BE2C (cell line): ENCODE data around the gene PRTG.
"Not testable (repeated sequence)": the region's sequence is repeated elsewhere in the genome, so short reads cannot be mapped to it uniquely, and the experiment has no call there.

Source experiments
- DNase-seq: peaks from one replicate; pipeline ENCODE4 v3.0.0-alpha.2; 2020
- H3K27me3 ChIP-seq: fragments of 250-450 bp; sonication (Bioruptor Pico); 2 replicates; pipeline ENCODE4 v1.5.1; 2020; ENCODE audit warnings: mild to moderate bottlenecking
- H3K36me3 ChIP-seq: fragments of 250-450 bp; sonication (Bioruptor Pico); 2 replicates; pipeline ENCODE4 v1.5.1; 2020; ENCODE audit warnings: mild to moderate bottlenecking
- H3K4me1 ChIP-seq: fragments of 250-450 bp; sonication (Bioruptor Pico); 2 replicates; pipeline ENCODE4 v1.5.1; 2020
- H3K4me3 ChIP-seq: 2 replicates; pipeline ENCODE4 v1.5.1; 2011; ENCODE audit warnings: low read depth, low read length
- H3K9me3 ChIP-seq: fragments of 250-450 bp; sonication (Bioruptor Pico); 2 replicates; pipeline ENCODE4 v1.5.1; 2020
- TF ChIP-seq, protein P1 (sequence below): IDR thresholded peaks from 2 replicates; pipeline ENCODE4 v1.5.1; 2012; ENCODE audit warnings: mild to moderate bottlenecking, low read depth, low read length

PRTG gene

GRCh38 chr15:55615445-55615844 lies 127.5 kb downstream of the PRTG start:
- H3K27me3 ChIP-seq = no peaks in the 10 kb centered on the region
- H3K4me1 ChIP-seq = no peaks in the 10 kb centered on the region
- TF ChIP-seq, protein P1, sequence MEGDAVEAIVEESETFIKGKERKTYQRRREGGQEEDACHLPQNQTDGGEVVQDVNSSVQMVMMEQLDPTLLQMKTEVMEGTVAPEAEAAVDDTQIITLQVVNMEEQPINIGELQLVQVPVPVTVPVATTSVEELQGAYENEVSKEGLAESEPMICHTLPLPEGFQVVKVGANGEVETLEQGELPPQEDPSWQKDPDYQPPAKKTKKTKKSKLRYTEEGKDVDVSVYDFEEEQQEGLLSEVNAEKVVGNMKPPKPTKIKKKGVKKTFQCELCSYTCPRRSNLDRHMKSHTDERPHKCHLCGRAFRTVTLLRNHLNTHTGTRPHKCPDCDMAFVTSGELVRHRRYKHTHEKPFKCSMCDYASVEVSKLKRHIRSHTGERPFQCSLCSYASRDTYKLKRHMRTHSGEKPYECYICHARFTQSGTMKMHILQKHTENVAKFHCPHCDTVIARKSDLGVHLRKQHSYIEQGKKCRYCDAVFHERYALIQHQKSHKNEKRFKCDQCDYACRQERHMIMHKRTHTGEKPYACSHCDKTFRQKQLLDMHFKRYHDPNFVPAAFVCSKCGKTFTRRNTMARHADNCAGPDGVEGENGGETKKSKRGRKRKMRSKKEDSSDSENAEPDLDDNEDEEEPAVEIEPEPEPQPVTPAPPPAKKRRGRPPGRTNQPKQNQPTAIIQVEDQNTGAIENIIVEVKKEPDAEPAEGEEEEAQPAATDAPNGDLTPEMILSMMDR = no peak
- no peak for DNase-seq
- no peak overlapping the region for H3K4me3 ChIP-seq
- peaks cover 2% of the 10 kb centered on the region; the same call in 1 of the 2 replicates for H3K36me3 ChIP-seq
- no peaks in the 10 kb centered on the region for H3K9me3 ChIP-seq

- Histone ChIP-seq H3K27me3 (no peaks in the 10 kb centered on the region), H3K4me1 (no peaks in the 10 kb centered on the region), H3K36me3 (no peaks in the 10 kb centered on the region; the same call in 1 of the 2 replicates), H3K4me3 (no peak overlapping the region), H3K9me3 (no peaks in the 10 kb centered on the region)
- DNase-seq = no peak
- TF ChIP-seq, protein P1 = no peak
These were observed 129.2 kb downstream of the PRTG start for GRCh38 chr15:55613727-55614126.

- TF ChIP-seq, protein P1 = no peak
- no peak for DNase-seq
- no peaks in the 10 kb centered on the region for H3K4me1 ChIP-seq
- H3K27me3 ChIP-seq = no peaks in the 10 kb centered on the region
- H3K4me3 ChIP-seq = no peak overlapping the region
- no peaks in the 10 kb centered on the region for H3K36me3 ChIP-seq
- no peaks in the 10 kb centered on the region for H3K9me3 ChIP-seq
These were observed 136.7 kb downstream of the PRTG start for GRCh38 chr15:55606214-55606613.

DNA sequence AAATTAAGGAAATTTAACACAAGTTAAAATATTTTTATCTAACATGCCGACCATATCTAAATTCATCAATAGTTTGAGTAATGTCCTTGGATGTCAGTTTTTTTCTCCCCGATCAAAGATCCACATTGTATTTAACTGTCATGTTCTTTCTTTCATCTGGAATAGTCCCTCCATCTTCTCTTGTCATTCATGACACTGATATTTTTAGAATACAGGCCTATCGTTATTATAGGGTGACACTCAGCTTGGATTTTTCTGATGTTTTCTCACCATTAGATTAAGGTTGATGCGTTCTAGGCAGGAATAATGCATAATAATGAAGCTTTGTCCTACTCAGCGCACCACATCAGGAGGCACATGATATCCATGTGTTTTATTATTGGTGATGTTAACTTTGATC lies 141.6 kb downstream of the PRTG start:
- TF ChIP-seq, protein P1 = no peak
- H3K9me3 ChIP-seq = no peaks in the 10 kb centered on the region
- H3K27me3 ChIP-seq = no peaks in the 10 kb centered on the region
- H3K4me3 ChIP-seq = no peak overlapping the region
- H3K36me3 ChIP-seq = no peaks in the 10 kb centered on the region
- no peaks in the 10 kb centered on the region for H3K4me1 ChIP-seq
- no peak for DNase-seq

DNA sequence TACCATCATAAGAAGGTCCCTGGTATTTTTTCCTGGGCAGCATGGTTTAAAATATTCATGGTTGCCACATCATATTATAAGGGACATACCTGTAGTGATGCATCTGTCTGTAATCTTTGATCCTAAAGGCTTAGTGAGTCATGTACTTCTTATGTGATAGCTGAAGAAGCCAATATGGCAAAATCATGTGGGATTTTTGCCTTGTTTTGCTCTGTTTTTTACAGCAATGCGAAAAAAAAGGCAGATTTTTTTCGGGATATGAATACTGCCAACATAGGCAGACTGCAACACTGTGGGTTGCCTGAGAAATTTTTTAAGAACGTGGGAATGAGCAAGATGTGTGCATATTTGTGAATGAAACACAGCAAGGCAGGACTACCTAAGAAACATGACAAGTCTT lies 143.5 kb downstream of the PRTG start:
- TF ChIP-seq, protein P1 = no peak
- Histone ChIP-seq H3K36me3 (no peaks in the 10 kb centered on the region), H3K9me3 (no peaks in the 10 kb centered on the region), H3K4me3 (no peak overlapping the region), H3K4me1 (no peaks in the 10 kb centered on the region), H3K27me3 (no peaks in the 10 kb centered on the region)
- no peak for DNase-seq

GRCh38 chr15:55593019-55593418 lies 149.9 kb downstream of the PRTG start:
- not testable (repeated sequence) for H3K9me3 ChIP-seq, H3K27me3 ChIP-seq, H3K36me3 ChIP-seq, H3K4me1 ChIP-seq, DNase-seq, H3K4me3 ChIP-seq

- H3K4me3 ChIP-seq = no peak overlapping the region
- TF ChIP-seq, protein P1 = no peak
- no peak for DNase-seq
- H3K27me3 ChIP-seq = no peaks in the 10 kb centered on the region
- H3K4me1 ChIP-seq = no peaks in the 10 kb centered on the region
- H3K9me3 ChIP-seq = peaks cover 3% of the 10 kb centered on the region; the same call in 1 of the 2 replicates
- H3K36me3 ChIP-seq = no peaks in the 10 kb centered on the region
These were observed 152.2 kb downstream of the PRTG start for GRCh38 chr15:55590788-55591187.
